C4-2B (cell line): Measurements from ENCODE around the gene SF3B3.

ENCODE experiments used
- H3K27ac ChIP-seq: fragments of 450-650 bp; 2 replicates; pipeline ENCODE4 v1.5.1; 2017
- CTCF ChIP-seq: fragments of 450-650 bp; conservative IDR thresholded peaks from 2 replicates; pipeline ENCODE4 v1.5.1; 2017; ENCODE audit warnings: mild to moderate bottlenecking
- ZFX ChIP-seq: fragments of 450-650 bp; IDR thresholded peaks from 2 replicates; pipeline ENCODE4 v1.6.1; 2017

Gene SF3B3

DNA sequence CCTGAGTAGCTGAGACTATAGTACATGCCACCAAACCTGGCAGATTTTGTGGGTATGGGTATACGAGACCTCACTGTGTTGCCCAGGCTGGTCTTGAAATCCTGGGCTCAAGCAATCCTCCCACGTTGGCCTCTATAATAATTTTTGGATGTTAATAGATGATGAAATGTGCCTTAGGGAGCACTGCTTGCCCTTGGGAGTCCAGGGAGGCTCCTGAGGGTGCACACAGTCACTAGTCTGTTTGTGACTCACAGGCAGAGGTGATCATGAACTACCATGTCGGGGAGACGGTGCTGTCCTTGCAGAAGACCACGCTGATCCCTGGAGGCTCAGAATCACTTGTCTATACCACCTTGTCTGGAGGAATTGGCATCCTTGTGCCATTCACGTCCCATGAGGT is 46.1 kb downstream of the SF3B3 start:
- H3K27ac ChIP-seq: no peak overlapping the region
- TF ChIP-seq ZFX (no peak), CTCF (no peak)

DNA sequence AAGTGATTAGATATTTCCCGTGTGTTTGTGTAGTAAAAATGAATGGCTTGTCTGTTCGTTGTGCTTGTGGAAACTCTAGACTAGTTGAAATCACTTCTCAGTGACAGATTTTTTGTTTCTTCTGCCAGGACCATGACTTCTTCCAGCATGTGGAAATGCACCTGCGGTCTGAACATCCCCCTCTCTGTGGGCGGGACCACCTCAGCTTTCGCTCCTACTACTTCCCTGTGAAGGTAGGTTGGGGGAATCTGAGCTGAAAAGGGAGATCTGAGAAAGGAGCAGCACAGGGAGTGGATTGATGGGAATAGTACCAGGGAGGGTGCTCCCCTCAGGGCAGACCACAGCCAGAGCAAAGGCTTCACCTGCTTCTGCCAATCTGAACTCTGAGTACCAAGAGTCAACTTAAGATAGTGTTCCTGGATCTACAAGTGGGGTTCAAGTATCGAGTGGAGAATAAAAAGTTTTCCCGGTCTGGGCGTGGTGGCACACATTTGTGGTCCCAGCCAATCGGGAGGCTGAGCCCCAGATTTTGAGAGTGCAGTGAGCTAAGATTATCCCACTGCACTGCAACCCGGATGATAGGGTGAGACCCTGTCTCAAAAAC is 47.5 kb downstream of the SF3B3 start:
- TF ChIP-seq ZFX (no peak), CTCF (no peak)
- H3K27ac ChIP-seq: no peak overlapping the region

DNA sequence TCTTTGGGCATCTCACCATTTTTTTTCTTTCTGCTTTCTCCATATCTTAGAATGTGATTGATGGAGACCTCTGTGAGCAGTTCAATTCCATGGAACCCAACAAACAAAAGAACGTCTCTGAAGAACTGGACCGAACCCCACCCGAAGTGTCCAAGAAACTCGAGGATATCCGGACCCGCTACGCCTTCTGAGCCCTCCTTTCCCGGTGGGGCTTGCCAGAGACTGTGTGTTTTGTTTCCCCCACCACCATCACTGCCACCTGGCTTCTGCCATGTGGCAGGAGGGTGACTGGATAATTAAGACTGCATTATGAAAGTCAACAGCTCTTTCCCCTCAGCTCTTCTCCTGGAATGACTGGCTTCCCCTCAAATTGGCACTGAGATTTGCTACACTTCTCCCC is 48.0 kb downstream of the SF3B3 start:
- no peak overlapping the region for H3K27ac ChIP-seq
- TF ChIP-seq ZFX: no peak
- TF ChIP-seq CTCF: no peak

DNA sequence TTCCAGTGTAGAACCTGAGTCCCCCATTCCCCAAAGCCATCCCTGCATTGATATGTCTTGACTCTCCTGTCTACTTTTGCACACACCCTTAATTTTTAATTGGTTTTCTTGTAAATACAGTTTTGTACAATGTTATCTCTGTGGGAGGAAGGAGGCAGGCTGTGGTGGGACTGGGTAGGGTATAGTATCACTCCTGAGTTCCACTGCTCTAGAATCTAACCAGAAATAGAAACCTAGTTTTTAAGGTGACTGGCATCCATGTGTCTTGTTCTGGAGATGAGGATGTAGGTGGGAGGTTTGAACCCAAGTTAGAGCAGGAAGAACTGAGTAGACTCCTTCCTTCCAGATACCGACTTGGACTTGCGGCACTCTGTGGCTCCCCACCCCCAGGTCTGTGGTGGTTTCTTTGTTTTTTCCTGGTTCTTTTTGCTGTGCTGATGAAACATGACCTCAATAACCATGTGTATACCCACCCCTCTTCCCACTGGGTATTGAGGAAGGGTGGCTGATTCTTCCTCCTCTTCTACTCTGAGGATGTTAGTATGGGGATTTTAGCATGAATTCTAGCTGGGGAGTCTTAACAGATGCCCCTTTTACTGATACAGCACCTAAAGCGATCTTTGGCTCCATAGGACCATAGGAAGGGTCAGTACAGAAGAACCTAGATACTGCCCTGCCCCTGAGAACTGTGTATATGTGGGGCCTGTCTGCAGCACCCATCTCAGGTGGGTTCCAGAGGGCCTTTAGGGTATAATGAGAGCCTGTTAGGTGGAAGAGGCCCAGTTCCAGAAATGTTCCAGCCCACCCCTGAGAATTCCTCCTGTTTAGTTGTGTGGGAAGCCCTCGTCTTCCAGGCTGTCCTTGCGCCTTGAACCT is 48.7 kb downstream of the SF3B3 start:
- no peak for TF ChIP-seq ZFX
- no peak for TF ChIP-seq CTCF
- H3K27ac ChIP-seq: no peak overlapping the region

GRCh38 chr16:70572926-70573270 is 49.3 kb downstream of the SF3B3 start:
- TF ChIP-seq CTCF: no peak
- no peak for TF ChIP-seq ZFX
- H3K27ac ChIP-seq: no peak overlapping the region

- TF ChIP-seq ZFX (no peak), CTCF (no peak)
- H3K27ac ChIP-seq: no peak overlapping the region
Measured at GRCh38 chr16:70573451-70574121, 50.0 kb downstream of the SF3B3 start.
